ENCODE data around the gene LPXN.

DNA sequence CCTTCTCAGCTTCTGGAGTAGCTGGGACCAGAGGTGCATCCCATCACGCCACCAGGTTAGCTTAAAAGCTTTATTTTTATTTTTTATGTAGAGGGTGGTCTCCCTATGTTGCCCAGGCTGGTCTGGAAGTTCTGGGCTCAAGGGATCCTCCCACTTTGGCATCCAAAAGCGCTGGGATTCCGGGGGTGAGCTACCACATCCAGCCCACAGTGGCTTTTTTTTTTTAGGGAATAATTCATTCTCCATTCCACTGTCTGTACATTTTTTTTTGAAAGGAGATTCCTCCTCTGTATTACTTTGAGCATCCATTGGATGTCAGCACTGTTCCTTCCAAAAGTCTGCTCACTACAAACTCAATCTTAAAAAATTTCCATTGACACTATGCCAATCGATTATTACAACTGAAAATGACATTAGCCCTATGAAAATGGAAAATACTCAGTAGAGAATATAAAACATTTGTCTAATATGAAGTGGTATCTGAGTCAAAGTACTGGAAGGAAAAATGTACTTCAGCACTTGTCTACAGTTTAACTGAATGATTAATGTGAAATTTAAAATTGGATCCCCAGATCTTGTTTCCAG is 1.3 kb upstream of the LPXN start:
- TF ChIP-seq POLR2AphosphoS5 (IDR thresholded peaks at IDR 0.05) (no peak), POLR2A (IDR thresholded peaks at IDR 0.05) (no peak)
- TF ChIP-seq, protein P1, sequence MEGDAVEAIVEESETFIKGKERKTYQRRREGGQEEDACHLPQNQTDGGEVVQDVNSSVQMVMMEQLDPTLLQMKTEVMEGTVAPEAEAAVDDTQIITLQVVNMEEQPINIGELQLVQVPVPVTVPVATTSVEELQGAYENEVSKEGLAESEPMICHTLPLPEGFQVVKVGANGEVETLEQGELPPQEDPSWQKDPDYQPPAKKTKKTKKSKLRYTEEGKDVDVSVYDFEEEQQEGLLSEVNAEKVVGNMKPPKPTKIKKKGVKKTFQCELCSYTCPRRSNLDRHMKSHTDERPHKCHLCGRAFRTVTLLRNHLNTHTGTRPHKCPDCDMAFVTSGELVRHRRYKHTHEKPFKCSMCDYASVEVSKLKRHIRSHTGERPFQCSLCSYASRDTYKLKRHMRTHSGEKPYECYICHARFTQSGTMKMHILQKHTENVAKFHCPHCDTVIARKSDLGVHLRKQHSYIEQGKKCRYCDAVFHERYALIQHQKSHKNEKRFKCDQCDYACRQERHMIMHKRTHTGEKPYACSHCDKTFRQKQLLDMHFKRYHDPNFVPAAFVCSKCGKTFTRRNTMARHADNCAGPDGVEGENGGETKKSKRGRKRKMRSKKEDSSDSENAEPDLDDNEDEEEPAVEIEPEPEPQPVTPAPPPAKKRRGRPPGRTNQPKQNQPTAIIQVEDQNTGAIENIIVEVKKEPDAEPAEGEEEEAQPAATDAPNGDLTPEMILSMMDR (IDR thresholded peaks at IDR 0.05 in 8 of 11, conservative IDR thresholded peaks at IDR 0.05 in 3 of 11), result peak in 1 of 11 experiments; percentile 13

Data from spleen (tissue), 7 donors.